Thoracic aorta (tissue), 2 donors: Measurements from ENCODE around the gene GPX8. TPM values are rescaled to one million over a fixed set of nuclear protein-coding genes. Genes with fewer than 3 reads are reported as not detected.

Source experiments
- ATAC-seq: fragments of 150-250 bp; one replicate; pipeline ENCODE4 v1.8.0; 2017; ENCODE audit warnings: low read depth; ENCODE audit not compliant: insufficient number of reproducible peaks, low FRiP score
- DNase-seq: peaks from one replicate; pipeline ENCODE4 v3.0.0-alpha.2; 2020; ENCODE audit warnings: low spot score
- H3K27ac ChIP-seq, 2 donors: fragments of 200-600 bp; sonication (generic); 1 replicate in 1 of 2; 2 replicates in 1 of 2; pipeline ENCODE4 v1.5.1; 2016; ENCODE audit warnings: mild to moderate bottlenecking in 2 of 2, moderate library complexity in 2 of 2
- H3K27me3 ChIP-seq: fragments of 200-600 bp; sonication (generic); replicated peaks from 2 replicates; pipeline ENCODE4 v1.6.0; 2016; ENCODE audit warnings: mild to moderate bottlenecking; ENCODE audit not compliant: insufficient read depth
- H3K36me3 ChIP-seq: fragments of 200-600 bp; sonication (generic); one replicate; pipeline ENCODE4 v1.5.1; 2016
- H3K4me1 ChIP-seq, 2 donors: fragments of 200-600 bp; sonication (generic); 1 replicate in 1 of 2; 2 replicates in 1 of 2; pipeline versions ENCODE4 v1.5.1 to v1.6.0; 2016; ENCODE audit warnings: low read depth in 2 of 2, mild to moderate bottlenecking in 1 of 2; ENCODE audit not compliant: control insufficient read depth in 1 of 2
- H3K4me3 ChIP-seq: fragments of 200-600 bp; sonication (generic); 2 replicates; pipeline ENCODE4 v1.5.1; 2016; ENCODE audit warnings: mild to moderate bottlenecking
- H3K9me3 ChIP-seq: fragments of 200-600 bp; sonication (generic); 2 replicates; pipeline ENCODE4 v1.5.1; 2016
- total RNA-seq, 2 donors: library from RNA; depleted of rRNA; stranded (reverse); fragments of >200 nt; gene quantifications; one replicate each; pipeline versions ENCODE4 v1.1.0 to v1.2.3, GENCODE V29; 2016
- TF ChIP-seq, protein P1 (sequence below): fragments of 200-600 bp; sonication (generic); IDR thresholded peaks from one replicate; pipeline ENCODE4 v1.5.1; 2019; ENCODE audit warnings: antibody characterized with exemption

GPX8 gene
- total RNA-seq, 2 donors from 2014 or later, result 39.2 to 52.8 TPM

DNA sequence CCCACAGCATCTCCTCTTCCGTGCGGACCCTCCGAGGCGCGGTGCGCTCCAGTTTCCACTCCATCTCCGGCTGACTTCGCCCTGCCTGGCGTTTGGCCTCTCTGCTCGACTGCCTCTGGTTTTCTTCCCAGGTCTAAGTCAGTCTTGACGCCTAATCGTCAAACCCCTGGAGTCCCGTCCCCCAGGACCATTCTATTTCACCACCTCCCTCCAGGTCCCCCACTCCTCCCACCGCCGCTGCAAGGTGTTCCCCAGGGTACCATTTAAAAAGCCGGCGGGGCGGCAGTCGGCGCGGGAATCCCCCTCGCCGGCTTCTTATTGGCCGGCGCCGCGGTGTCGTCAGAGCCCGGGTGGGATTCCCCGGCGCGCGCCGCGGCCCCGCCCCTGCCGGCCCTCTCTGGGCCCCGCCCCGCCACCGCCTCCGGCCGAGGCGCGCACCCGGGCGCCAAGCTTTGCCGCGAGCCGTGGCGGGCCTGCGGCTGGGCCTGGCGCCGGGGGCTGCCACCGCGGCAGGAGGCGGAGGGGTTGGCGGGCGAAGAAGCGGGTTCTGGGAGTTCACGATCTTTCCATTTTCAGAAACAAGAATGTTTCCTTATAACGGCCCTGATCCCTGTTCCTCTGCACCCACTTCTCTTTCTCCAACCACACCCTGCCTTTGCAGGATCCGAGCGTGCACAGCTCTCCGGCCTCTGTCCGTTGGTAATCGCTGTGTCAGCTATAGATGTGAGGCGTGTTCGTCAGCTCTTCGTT, 13.1 kb downstream of the GPX8 start, which contains the start of gene CDC20B:
CDC20B (minus strand) TSS at position 241 of the 750 bp plus-strand sequence; CDS start at position 64, 177 bp downstream.
- ATAC-seq (peak; percentile 56), DNase-seq (no peak)
- H3K27me3 ChIP-seq, result peaks cover 43% of the 10 kb centered on the region
- H3K36me3 ChIP-seq, result no peaks in the 10 kb centered on the region
- TF ChIP-seq, protein P1, sequence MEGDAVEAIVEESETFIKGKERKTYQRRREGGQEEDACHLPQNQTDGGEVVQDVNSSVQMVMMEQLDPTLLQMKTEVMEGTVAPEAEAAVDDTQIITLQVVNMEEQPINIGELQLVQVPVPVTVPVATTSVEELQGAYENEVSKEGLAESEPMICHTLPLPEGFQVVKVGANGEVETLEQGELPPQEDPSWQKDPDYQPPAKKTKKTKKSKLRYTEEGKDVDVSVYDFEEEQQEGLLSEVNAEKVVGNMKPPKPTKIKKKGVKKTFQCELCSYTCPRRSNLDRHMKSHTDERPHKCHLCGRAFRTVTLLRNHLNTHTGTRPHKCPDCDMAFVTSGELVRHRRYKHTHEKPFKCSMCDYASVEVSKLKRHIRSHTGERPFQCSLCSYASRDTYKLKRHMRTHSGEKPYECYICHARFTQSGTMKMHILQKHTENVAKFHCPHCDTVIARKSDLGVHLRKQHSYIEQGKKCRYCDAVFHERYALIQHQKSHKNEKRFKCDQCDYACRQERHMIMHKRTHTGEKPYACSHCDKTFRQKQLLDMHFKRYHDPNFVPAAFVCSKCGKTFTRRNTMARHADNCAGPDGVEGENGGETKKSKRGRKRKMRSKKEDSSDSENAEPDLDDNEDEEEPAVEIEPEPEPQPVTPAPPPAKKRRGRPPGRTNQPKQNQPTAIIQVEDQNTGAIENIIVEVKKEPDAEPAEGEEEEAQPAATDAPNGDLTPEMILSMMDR, result no peak
- H3K27ac ChIP-seq, result no peak within 1 kb of the TSS
- peak within 1 kb of the TSS; percentile 69 for H3K4me3 ChIP-seq
- no peaks in the 10 kb centered on the region for H3K9me3 ChIP-seq
- peaks cover 15 to 26% of the 10 kb centered on the region in 2 donors for H3K4me1 ChIP-seq

DNA sequence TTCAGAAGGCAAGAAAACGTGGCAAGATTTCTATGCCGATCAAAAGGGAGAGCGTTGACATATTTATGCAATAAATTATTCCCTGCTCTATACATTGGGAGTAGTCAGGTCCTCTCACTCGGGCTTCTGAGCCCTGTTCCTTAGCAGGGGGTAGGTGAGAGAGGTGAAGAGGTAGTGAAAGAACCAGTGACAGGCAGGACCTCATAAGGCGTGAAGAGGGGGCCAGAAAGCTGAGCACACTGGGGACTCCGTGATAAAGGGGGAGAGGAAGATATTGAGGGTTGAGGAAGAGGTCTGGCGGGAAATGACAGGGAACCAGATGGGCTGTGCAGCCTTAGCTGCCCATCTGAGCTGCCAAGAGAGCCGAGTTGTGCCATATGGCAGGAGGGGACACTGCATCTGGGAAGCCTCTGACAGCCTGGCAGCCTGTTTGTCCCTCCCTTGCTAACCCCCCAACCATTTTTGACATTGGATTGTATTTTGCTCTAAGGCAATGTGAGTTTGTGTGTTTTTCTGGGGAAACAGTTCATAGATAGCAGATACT, 13.8 kb downstream of the GPX8 start:
- Histone ChIP-seq H3K4me1 (peaks cover 15 to 26% of the 10 kb centered on the region in 2 donors), H3K9me3 (no peaks in the 10 kb centered on the region), H3K27ac (no peak overlapping the region), H3K4me3 (peak overlapping the region; percentile 69), H3K27me3 (peaks cover 43% of the 10 kb centered on the region), H3K36me3 (no peaks in the 10 kb centered on the region)
- TF ChIP-seq, protein P1, result no peak
- no peak for ATAC-seq
- no peak for DNase-seq

- ATAC-seq (no peak), DNase-seq (no peak)
- no peaks in the 10 kb centered on the region for H3K9me3 ChIP-seq
- H3K27ac ChIP-seq, result no peak overlapping the region
- TF ChIP-seq, protein P1, result no peak
- peak overlapping the region; percentile 57 for H3K4me3 ChIP-seq
- peaks cover 43% of the 10 kb centered on the region for H3K27me3 ChIP-seq
- H3K36me3 ChIP-seq, result no peaks in the 10 kb centered on the region
- H3K4me1 ChIP-seq, result peaks cover 15 to 26% of the 10 kb centered on the region in 2 donors
These were observed 15.8 kb downstream of the GPX8 start for GRCh38 chr5:55175781-55176175.

DNA sequence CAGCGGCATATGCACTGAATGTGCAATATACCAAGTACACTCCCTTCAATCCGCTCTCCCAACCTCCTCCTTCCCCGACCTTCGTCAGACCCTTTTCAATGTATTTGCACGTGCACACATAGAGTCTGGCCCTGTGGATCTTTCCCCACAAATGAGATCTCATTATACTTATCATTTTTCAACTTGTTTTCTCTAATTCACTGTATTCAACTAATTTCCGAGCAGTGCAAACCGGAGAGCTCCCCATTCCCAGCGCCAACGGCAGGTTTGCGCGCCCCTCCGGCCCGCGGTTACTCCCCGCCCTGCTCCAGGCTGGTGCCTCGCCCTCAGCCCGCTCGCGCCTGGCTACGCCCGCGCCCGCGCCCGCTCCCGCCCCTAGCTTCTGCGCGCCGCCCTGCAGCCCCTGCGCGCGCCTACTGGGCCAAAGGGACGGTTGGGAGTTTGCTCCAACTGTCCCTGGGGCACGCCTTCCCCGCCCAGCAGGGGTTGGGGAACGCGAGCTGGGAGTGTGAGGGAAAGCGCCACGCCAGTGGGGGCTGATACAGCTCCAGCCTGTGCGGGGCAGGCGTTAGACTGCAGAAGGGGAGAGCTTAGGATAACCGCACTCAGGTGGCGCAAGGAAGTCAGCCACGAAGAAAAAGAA, 16.3 kb downstream of the GPX8 start:
- Histone ChIP-seq H3K27ac (no peak overlapping the region), H3K4me3 (peak overlapping the region; percentile 57), H3K36me3 (no peaks in the 10 kb centered on the region), H3K4me1 (peaks cover 15 to 26% of the 10 kb centered on the region in 2 donors), H3K27me3 (peaks cover 42% of the 10 kb centered on the region), H3K9me3 (no peaks in the 10 kb centered on the region)
- DNase-seq, result no peak
- TF ChIP-seq, protein P1, result no peak
- ATAC-seq, result no peak

DNA sequence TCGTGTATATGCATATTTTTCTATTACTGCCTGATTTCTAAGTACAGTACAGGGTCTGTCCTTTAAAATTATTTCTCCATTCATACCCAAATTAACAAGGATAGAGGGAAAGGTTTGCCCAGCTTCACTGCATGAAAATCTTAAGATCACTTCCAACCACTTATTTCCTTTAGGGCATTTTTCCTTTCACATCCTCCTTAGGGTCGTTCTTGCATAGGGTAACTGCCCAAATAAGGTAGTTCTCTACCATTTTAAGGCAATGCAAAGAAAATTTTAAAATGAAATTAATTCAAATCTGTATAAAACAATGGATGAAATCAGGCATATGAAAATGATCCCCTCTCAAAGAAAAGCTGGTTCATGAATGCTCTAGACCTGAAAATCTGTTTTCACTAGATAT, 17.1 kb downstream of the GPX8 start:
- Histone ChIP-seq H3K4me3 (no peak overlapping the region), H3K4me1 (peaks cover 15 to 26% of the 10 kb centered on the region in 2 donors)
- ATAC-seq, result no peak

More for the DNA sequence above, 17.1 kb downstream of the GPX8 start:
- Histone ChIP-seq H3K27me3 (peaks cover 39% of the 10 kb centered on the region), H3K9me3 (no peaks in the 10 kb centered on the region), H3K27ac (no peak overlapping the region), H3K36me3 (no peaks in the 10 kb centered on the region)
- no peak for DNase-seq
- TF ChIP-seq, protein P1, result no peak
